Lower lobe of right lung (tissue), 2 donors: ENCODE data around the gene GMEB2. TPM values are rescaled to one million over a fixed set of nuclear protein-coding genes. Genes with fewer than 3 reads are reported as not detected.

Source experiments
- ATAC-seq, 2 donors: fragments of 200-7000 bp; cut with Tn5 transposase; one replicate each; pipeline ENCODE4 v1.9.1; 2020 to 2022; ENCODE audit warnings: mild to moderate bottlenecking in 2 of 2, moderate library complexity in 2 of 2
- DNase-seq: peaks from one replicate; pipeline ENCODE4 v3.0.0-alpha.2; 2020
- H3K27ac ChIP-seq: fragments of 200-600 bp; one replicate; pipeline ENCODE4 v1.8.0; 2022
- H3K27me3 ChIP-seq: fragments of 200-600 bp; one replicate; pipeline ENCODE4 v1.8.0; 2022; ENCODE audit warnings: low read depth
- H3K36me3 ChIP-seq: fragments of 200-600 bp; one replicate; pipeline ENCODE4 v1.8.0; 2022; ENCODE audit warnings: mild to moderate bottlenecking
- H3K4me1 ChIP-seq: fragments of 200-600 bp; one replicate; pipeline ENCODE4 v1.8.0; 2022
- H3K4me3 ChIP-seq: fragments of 200-600 bp; one replicate; pipeline ENCODE4 v1.8.0; 2022; ENCODE audit warnings: mild to moderate bottlenecking
- H3K9me3 ChIP-seq: fragments of 200-600 bp; one replicate; pipeline ENCODE4 v1.8.0; 2022
- CTCF ChIP-seq: fragments of 200-600 bp; IDR thresholded peaks from one replicate; pipeline ENCODE4 v1.8.0; 2022; ENCODE audit warnings: antibody characterized with exemption, mild to moderate bottlenecking
- intact Hi-C: fragments of 100-400 bp; cut with DNase I; formaldehyde crosslinking; loops from one replicate; pipeline ENCODE4 v1.11.0; 2022
- total RNA-seq: library from RNA; stranded (reverse); fragmentation: NEBNext Ultra II Directional; extraction: Animal tissue kit (Norgen Biotek cat#: 25700); gene quantifications from one replicate; pipeline ENCODE4 v1.2.1, GENCODE V29; 2021
- donor health status: DM: no; HTN: yes; CAD: no; lungs with severe emphysema.

GMEB2 gene
- total RNA-seq, 1 donor from 2014 or later: 9.7 TPM

- intact Hi-C loops: no loop called here
- Histone ChIP-seq H3K4me3 (no peak overlapping the region), H3K36me3 (no peaks in the 10 kb centered on the region), H3K27ac (no peak overlapping the region), H3K4me1 (peaks cover 28% of the 10 kb centered on the region), H3K9me3 (no peaks in the 10 kb centered on the region), H3K27me3 (no peaks in the 10 kb centered on the region)
- TF ChIP-seq CTCF: no peak
- no peak for DNase-seq
- ATAC-seq: no peak
Measured at GRCh38 chr20:63541371-63541770, 85.5 kb downstream of the GMEB2 start.

- TF ChIP-seq CTCF: no peak
- DNase-seq: no peak
- Histone ChIP-seq H3K36me3 (no peaks in the 10 kb centered on the region), H3K4me3 (no peak overlapping the region), H3K27ac (no peak overlapping the region), H3K27me3 (no peaks in the 10 kb centered on the region), H3K4me1 (peaks cover 30% of the 10 kb centered on the region), H3K9me3 (no peaks in the 10 kb centered on the region)
- no peak for ATAC-seq
- intact Hi-C loops: no loop called here
Measured at GRCh38 chr20:63540417-63541186, 86.3 kb downstream of the GMEB2 start.

- TF ChIP-seq CTCF: no peak
- no peaks in the 10 kb centered on the region for H3K36me3 ChIP-seq
- intact Hi-C loops: no loop called here
- peaks cover 6% of the 10 kb centered on the region for H3K27me3 ChIP-seq
- no peaks in the 10 kb centered on the region for H3K9me3 ChIP-seq
- H3K27ac ChIP-seq: no peak overlapping the region
- no peak for DNase-seq
- H3K4me3 ChIP-seq: no peak overlapping the region
- no peak for ATAC-seq
- H3K4me1 ChIP-seq: peaks cover 34% of the 10 kb centered on the region
Measured at GRCh38 chr20:63539441-63540370, 87.2 kb downstream of the GMEB2 start.

- peak overlapping the region; percentile 88 for H3K27ac ChIP-seq
- no peaks in the 10 kb centered on the region for H3K36me3 ChIP-seq
- H3K4me3 ChIP-seq: no peak overlapping the region
- H3K27me3 ChIP-seq: peaks cover 6% of the 10 kb centered on the region
- intact Hi-C loops: no loop called here
- no peaks in the 10 kb centered on the region for H3K9me3 ChIP-seq
- no peak for DNase-seq
- no peak for ATAC-seq
- peaks cover 40% of the 10 kb centered on the region for H3K4me1 ChIP-seq
- TF ChIP-seq CTCF: no peak
Measured at GRCh38 chr20:63539092-63539430, 87.8 kb downstream of the GMEB2 start.

GRCh38 chr20:63538204-63539091, 88.5 kb downstream of the GMEB2 start:
- intact Hi-C loops: no loop called here
- Histone ChIP-seq H3K27me3 (peaks cover 6% of the 10 kb centered on the region), H3K4me3 (peak overlapping the region; percentile 60), H3K9me3 (no peaks in the 10 kb centered on the region), H3K4me1 (peaks cover 45% of the 10 kb centered on the region), H3K27ac (peak overlapping the region; percentile 88), H3K36me3 (no peaks in the 10 kb centered on the region)
- DNase-seq (peak; percentile 86), ATAC-seq (peak; percentile 35 to 36)
- peak; percentile 36 for TF ChIP-seq CTCF
